22Rv1 (cell line): ENCODE measurements around the gene LCE3C.

Experiments
- CTCF ChIP-seq: fragments of 450-650 bp; IDR thresholded peaks from 2 replicates; pipeline ENCODE4 v1.5.1; 2017; ENCODE audit warnings: mild to moderate bottlenecking
- ZFX ChIP-seq: fragments of 450-650 bp; IDR thresholded peaks from 2 replicates; pipeline ENCODE4 v1.6.1; 2017; ENCODE audit warnings: antibody characterized with exemption, borderline replicate concordance

GRCh38 chr1:152646656-152647055, 46.6 kb downstream of the LCE3C start:
- no peak for TF ChIP-seq CTCF
- TF ChIP-seq ZFX, result no peak
